WTC11 (cell line): ENCODE data around the gene DUSP22. TPM values are rescaled to one million over a fixed set of nuclear protein-coding genes. Genes with fewer than 3 reads are reported as not detected.

ENCODE experiments used
- ATAC-seq: fragments of 200-7000 bp; cut with Tn5 transposase; 2 replicates; pipeline ENCODE4 v1.10.0; 2021; ENCODE audit warnings: mild to moderate bottlenecking, moderate library complexity
- CTCF ChIA-PET: fragments of 300-600 bp; sonication (Branson Sonifier 250); formaldehyde crosslinking; loops from one replicate; lab custom pipeline; 2021; ENCODE audit warnings: antibody characterized with exemption; lab: Charles Lee
- POLR2A ChIA-PET: fragments of 350-600 bp; sonication (Branson Sonifier 250); formaldehyde crosslinking; loops from one replicate; lab custom pipeline; 2021; ENCODE audit warnings: antibody characterized with exemption; lab: Charles Lee
- DNase-seq: peaks from one replicate; pipeline ENCODE4 v3.0.0; 2021; ENCODE audit warnings: low spot score
- H3K27ac Mint-ChIP-seq: 2 replicates; pipeline ENCODE4 v1.8.0; 2021; ENCODE audit warnings: mixed read lengths
- H3K27me3 Mint-ChIP-seq: 2 replicates; pipeline ENCODE4 v1.8.0; 2021; ENCODE audit warnings: low read depth, mild to moderate bottlenecking, moderate library complexity, mixed read lengths
- H3K36me3 Mint-ChIP-seq: 2 replicates; pipeline ENCODE4 v1.8.0; 2021; ENCODE audit warnings: mixed read lengths
- H3K4me1 Mint-ChIP-seq: 2 replicates; pipeline ENCODE4 v1.8.0; 2022; ENCODE audit warnings: mixed read lengths
- H3K4me3 Mint-ChIP-seq: 2 replicates; pipeline ENCODE4 v1.8.0; 2021; ENCODE audit warnings: mild to moderate bottlenecking, moderate library complexity, mixed read lengths
- H3K9me3 Mint-ChIP-seq: 2 replicates; pipeline ENCODE4 v1.8.0; 2021; ENCODE audit warnings: mixed read lengths
- CBFB ChIP-seq: sonication (generic); formaldehyde crosslinking; IDR thresholded peaks from 2 replicates; pipeline ENCODE4 v1.8.1; 2022; ENCODE audit warnings: mild to moderate bottlenecking, low read depth, missing genetic modification reagents
- CREB1 ChIP-seq: sonication (generic); formaldehyde crosslinking; IDR thresholded peaks from 2 replicates; pipeline ENCODE4 v1.8.0; 2023; ENCODE audit warnings: mild to moderate bottlenecking, missing genetic modification reagents
- EMX1 ChIP-seq: fragments of 250-450 bp; sonication (Bioruptor Pico); IDR thresholded peaks from 2 replicates; pipeline ENCODE4 v1.8.0; 2021; ENCODE audit warnings: mild to moderate bottlenecking
- ESRRA ChIP-seq: sonication (generic); formaldehyde crosslinking; IDR thresholded peaks from 2 replicates; pipeline ENCODE4 v1.8.1; 2022; ENCODE audit warnings: mild to moderate bottlenecking, missing genetic modification reagents, borderline replicate concordance
- GABPB1 ChIP-seq: sonication (generic); formaldehyde crosslinking; IDR thresholded peaks from 2 replicates; pipeline ENCODE4 v1.8.1; 2023; ENCODE audit warnings: mild to moderate bottlenecking, missing genetic modification reagents
- IRF2 ChIP-seq: sonication (generic); formaldehyde crosslinking; IDR thresholded peaks from 2 replicates; pipeline ENCODE4 v1.8.0; 2022; ENCODE audit warnings: low read depth, missing genetic modification reagents, borderline replicate concordance
- NR2C2 ChIP-seq: sonication (generic); formaldehyde crosslinking; IDR thresholded peaks from 2 replicates; pipeline ENCODE4 v1.8.0; 2022; ENCODE audit warnings: mild to moderate bottlenecking, missing genetic modification reagents
- OVOL2 ChIP-seq: fragments of 250-450 bp; sonication (Bioruptor Pico); IDR thresholded peaks from 2 replicates; pipeline ENCODE4 v1.9.0; 2021; ENCODE audit warnings: mild to moderate bottlenecking, borderline replicate concordance
- PRRX2 ChIP-seq: fragments of 250-450 bp; sonication (Bioruptor Pico); IDR thresholded peaks from 2 replicates; pipeline ENCODE4 v1.8.0; 2021; ENCODE audit warnings: mild to moderate bottlenecking
- TP53 ChIP-seq: sonication (generic); formaldehyde crosslinking; IDR thresholded peaks from 2 replicates; pipeline ENCODE4 v1.8.1; 2023; ENCODE audit warnings: mild to moderate bottlenecking, missing genetic modification reagents
- ZNF219 ChIP-seq: sonication (generic); formaldehyde crosslinking; IDR thresholded peaks from 2 replicates; pipeline ENCODE4 v1.8.0; 2023; ENCODE audit warnings: missing genetic modification reagents, mild to moderate bottlenecking, borderline replicate concordance
- total RNA-seq: library from RNA; stranded (reverse); gene quantifications from 3 replicates; pipeline ENCODE4 v1.2.3, GENCODE V29; 2021
- TF ChIP-seq, protein P1 (sequence below): fragments of 250-450 bp; sonication (Bioruptor Pico); IDR thresholded peaks from 2 replicates; pipeline ENCODE4 v1.9.0; 2021; ENCODE audit warnings: mild to moderate bottlenecking, borderline replicate concordance
- TF ChIP-seq, protein P2 (sequence below): fragments of 250-450 bp; sonication (Bioruptor Pico); IDR thresholded peaks from 2 replicates; pipeline ENCODE4 v1.9.0; 2021; ENCODE audit warnings: moderate library complexity, mild to moderate bottlenecking, inconsistent platforms, borderline replicate concordance
- TF ChIP-seq, protein P3 (sequence below): sonication (generic); formaldehyde crosslinking; IDR thresholded peaks from 2 replicates; pipeline ENCODE4 v1.8.1; 2022; ENCODE audit warnings: missing genetic modification reagents, borderline replicate concordance
- TF ChIP-seq, protein P4 (sequence below): sonication (generic); formaldehyde crosslinking; IDR thresholded peaks from 2 replicates; pipeline ENCODE4 v1.8.1; 2022; ENCODE audit warnings: low read depth, mild to moderate bottlenecking, moderate library complexity, missing genetic modification reagents, borderline replicate concordance
- TF ChIP-seq, protein P5 (sequence below): sonication (generic); formaldehyde crosslinking; IDR thresholded peaks from 2 replicates; pipeline ENCODE4 v1.8.1; 2022; ENCODE audit warnings: low read depth, missing genetic modification reagents, borderline replicate concordance
- TF ChIP-seq, protein P6 (sequence below): sonication (generic); formaldehyde crosslinking; IDR thresholded peaks from 2 replicates; pipeline ENCODE4 v1.8.0; 2023; ENCODE audit warnings: missing genetic modification reagents, mild to moderate bottlenecking, borderline replicate concordance

The DUSP22 gene
- total RNA-seq, 1 experiment from 2014 or later, result 38.5 TPM

DNA sequence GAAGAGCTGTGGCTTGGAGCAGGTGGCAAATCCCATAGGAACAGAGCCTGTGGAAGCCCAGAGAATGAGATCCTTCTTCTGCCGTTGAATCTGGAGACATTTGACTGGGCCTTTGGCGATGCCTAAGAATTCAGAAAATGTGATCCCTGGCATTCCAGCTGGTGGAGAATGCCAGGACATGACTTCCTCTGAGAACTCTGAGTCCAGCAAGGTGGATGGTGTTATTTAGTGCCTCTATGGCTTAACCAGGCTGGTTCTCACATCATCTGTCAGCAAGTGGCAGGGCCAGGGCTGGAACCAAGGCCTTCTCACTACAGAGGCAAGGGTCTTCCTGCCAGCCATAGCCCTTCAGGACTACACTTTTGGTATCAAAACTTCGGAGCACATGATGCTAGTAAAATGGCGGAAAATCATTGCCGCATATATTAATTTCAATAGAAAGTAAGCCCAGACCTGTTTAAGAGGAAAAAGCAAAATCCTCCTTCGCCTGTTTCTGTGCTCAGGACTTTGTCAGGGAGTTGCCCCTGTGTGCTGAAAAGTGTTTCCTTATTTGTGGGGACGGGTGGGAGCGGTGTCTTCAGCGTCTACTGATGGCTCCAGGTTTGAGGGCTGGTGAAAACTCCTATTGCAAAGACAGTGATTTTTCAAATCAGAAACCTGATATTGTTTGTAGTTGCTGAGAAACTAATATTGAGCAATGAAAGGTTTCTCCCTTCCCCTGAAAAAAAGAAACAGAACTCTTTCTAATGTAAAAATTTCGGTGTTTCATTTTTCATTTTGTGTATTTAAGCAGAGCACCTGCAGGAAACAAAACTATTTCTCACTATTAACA is 23.9 kb downstream of the DUSP22 start (continued):
- TF ChIP-seq, protein P1, sequence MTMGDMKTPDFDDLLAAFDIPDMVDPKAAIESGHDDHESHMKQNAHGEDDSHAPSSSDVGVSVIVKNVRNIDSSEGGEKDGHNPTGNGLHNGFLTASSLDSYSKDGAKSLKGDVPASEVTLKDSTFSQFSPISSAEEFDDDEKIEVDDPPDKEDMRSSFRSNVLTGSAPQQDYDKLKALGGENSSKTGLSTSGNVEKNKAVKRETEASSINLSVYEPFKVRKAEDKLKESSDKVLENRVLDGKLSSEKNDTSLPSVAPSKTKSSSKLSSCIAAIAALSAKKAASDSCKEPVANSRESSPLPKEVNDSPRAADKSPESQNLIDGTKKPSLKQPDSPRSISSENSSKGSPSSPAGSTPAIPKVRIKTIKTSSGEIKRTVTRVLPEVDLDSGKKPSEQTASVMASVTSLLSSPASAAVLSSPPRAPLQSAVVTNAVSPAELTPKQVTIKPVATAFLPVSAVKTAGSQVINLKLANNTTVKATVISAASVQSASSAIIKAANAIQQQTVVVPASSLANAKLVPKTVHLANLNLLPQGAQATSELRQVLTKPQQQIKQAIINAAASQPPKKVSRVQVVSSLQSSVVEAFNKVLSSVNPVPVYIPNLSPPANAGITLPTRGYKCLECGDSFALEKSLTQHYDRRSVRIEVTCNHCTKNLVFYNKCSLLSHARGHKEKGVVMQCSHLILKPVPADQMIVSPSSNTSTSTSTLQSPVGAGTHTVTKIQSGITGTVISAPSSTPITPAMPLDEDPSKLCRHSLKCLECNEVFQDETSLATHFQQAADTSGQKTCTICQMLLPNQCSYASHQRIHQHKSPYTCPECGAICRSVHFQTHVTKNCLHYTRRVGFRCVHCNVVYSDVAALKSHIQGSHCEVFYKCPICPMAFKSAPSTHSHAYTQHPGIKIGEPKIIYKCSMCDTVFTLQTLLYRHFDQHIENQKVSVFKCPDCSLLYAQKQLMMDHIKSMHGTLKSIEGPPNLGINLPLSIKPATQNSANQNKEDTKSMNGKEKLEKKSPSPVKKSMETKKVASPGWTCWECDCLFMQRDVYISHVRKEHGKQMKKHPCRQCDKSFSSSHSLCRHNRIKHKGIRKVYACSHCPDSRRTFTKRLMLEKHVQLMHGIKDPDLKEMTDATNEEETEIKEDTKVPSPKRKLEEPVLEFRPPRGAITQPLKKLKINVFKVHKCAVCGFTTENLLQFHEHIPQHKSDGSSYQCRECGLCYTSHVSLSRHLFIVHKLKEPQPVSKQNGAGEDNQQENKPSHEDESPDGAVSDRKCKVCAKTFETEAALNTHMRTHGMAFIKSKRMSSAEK (CRISPR knock-in tag), result no peak
- TF ChIP-seq CREB1 (CRISPR knock-in tag) (no peak), IRF2 (CRISPR knock-in tag) (no peak), ZNF219 (CRISPR knock-in tag) (no peak), CBFB (CRISPR knock-in tag) (no peak)
- TF ChIP-seq, protein P2, sequence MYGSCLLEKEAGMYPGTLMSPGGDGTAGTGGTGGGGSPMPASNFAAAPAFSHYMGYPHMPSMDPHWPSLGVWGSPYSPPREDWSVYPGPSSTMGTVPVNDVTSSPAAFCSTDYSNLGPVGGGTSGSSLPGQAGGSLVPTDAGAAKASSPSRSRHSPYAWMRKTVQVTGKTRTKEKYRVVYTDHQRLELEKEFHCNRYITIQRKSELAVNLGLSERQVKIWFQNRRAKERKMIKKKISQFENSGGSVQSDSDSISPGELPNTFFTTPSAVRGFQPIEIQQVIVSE (CRISPR knock-in tag), result no peak
- TF ChIP-seq, protein P3, sequence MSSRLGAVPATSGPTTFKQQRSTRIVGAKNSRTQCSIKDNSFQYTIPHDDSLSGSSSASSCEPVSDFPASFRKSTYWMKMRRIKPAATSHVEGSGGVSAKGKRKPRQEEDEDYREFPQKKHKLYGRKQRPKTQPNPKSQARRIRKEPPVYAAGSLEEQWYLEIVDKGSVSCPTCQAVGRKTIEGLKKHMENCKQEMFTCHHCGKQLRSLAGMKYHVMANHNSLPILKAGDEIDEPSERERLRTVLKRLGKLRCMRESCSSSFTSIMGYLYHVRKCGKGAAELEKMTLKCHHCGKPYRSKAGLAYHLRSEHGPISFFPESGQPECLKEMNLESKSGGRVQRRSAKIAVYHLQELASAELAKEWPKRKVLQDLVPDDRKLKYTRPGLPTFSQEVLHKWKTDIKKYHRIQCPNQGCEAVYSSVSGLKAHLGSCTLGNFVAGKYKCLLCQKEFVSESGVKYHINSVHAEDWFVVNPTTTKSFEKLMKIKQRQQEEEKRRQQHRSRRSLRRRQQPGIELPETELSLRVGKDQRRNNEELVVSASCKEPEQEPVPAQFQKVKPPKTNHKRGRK, result no peak
- TF ChIP-seq, protein P4, sequence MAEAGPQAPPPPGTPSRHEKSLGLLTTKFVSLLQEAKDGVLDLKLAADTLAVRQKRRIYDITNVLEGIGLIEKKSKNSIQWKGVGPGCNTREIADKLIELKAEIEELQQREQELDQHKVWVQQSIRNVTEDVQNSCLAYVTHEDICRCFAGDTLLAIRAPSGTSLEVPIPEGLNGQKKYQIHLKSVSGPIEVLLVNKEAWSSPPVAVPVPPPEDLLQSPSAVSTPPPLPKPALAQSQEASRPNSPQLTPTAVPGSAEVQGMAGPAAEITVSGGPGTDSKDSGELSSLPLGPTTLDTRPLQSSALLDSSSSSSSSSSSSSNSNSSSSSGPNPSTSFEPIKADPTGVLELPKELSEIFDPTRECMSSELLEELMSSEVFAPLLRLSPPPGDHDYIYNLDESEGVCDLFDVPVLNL (CRISPR knock-in tag), result no peak

DNA sequence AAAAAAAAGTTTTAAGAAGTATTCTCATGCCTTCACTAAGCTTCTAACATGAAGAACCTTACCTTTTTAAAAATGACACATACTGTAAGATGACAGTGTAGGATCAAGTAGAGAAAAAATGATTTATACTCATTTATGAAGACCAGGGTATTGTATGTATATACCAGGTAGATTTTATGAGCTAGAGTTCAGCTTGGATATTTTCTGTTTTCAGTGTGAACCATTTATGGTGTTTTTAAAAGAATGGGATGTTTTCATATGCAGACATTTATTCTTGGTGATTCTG is 24.4 kb downstream of the DUSP22 start:
- CTCF ChIA-PET, result interaction anchor here (1.0 kb wide), 1 partner anchor 34 kb away, joined by 3 read pairs; no protein-coding TSS in a partner anchor
- H3K27me3 Mint-ChIP-seq, result no peaks in the 10 kb centered on the region
- peaks cover 52% of the 10 kb centered on the region for H3K36me3 Mint-ChIP-seq
- no peak overlapping the region for H3K27ac Mint-ChIP-seq
- no peak for DNase-seq
- peaks cover 39% of the 10 kb centered on the region for H3K9me3 Mint-ChIP-seq
- no peak for ATAC-seq
- H3K4me3 Mint-ChIP-seq, result no peak overlapping the region
- POLR2A ChIA-PET, result no interaction called here
- H3K4me1 Mint-ChIP-seq, result peaks cover 14% of the 10 kb centered on the region
- TF ChIP-seq ZNF219 (CRISPR knock-in tag) (no peak), PRRX2 (CRISPR knock-in tag) (no peak), GABPB1 (CRISPR knock-in tag) (no peak), OVOL2 (CRISPR knock-in tag) (no peak), ESRRA (CRISPR knock-in tag) (no peak), EMX1 (no peak), NR2C2 (no peak), TP53 (CRISPR knock-in tag) (no peak)
- TF ChIP-seq, protein P5, sequence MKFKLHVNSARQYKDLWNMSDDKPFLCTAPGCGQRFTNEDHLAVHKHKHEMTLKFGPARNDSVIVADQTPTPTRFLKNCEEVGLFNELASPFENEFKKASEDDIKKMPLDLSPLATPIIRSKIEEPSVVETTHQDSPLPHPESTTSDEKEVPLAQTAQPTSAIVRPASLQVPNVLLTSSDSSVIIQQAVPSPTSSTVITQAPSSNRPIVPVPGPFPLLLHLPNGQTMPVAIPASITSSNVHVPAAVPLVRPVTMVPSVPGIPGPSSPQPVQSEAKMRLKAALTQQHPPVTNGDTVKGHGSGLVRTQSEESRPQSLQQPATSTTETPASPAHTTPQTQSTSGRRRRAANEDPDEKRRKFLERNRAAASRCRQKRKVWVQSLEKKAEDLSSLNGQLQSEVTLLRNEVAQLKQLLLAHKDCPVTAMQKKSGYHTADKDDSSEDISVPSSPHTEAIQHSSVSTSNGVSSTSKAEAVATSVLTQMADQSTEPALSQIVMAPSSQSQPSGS (CRISPR knock-in tag), result no peak
- TF ChIP-seq, protein P3, result no peak
- TF ChIP-seq, protein P6, sequence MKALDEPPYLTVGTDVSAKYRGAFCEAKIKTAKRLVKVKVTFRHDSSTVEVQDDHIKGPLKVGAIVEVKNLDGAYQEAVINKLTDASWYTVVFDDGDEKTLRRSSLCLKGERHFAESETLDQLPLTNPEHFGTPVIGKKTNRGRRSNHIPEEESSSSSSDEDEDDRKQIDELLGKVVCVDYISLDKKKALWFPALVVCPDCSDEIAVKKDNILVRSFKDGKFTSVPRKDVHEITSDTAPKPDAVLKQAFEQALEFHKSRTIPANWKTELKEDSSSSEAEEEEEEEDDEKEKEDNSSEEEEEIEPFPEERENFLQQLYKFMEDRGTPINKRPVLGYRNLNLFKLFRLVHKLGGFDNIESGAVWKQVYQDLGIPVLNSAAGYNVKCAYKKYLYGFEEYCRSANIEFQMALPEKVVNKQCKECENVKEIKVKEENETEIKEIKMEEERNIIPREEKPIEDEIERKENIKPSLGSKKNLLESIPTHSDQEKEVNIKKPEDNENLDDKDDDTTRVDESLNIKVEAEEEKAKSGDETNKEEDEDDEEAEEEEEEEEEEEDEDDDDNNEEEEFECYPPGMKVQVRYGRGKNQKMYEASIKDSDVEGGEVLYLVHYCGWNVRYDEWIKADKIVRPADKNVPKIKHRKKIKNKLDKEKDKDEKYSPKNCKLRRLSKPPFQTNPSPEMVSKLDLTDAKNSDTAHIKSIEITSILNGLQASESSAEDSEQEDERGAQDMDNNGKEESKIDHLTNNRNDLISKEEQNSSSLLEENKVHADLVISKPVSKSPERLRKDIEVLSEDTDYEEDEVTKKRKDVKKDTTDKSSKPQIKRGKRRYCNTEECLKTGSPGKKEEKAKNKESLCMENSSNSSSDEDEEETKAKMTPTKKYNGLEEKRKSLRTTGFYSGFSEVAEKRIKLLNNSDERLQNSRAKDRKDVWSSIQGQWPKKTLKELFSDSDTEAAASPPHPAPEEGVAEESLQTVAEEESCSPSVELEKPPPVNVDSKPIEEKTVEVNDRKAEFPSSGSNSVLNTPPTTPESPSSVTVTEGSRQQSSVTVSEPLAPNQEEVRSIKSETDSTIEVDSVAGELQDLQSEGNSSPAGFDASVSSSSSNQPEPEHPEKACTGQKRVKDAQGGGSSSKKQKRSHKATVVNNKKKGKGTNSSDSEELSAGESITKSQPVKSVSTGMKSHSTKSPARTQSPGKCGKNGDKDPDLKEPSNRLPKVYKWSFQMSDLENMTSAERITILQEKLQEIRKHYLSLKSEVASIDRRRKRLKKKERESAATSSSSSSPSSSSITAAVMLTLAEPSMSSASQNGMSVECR, result no peak
